ENCODE measurements around the gene TMEM190.
"Not testable (repeated sequence)": the region's sequence is repeated elsewhere in the genome, so short reads cannot be mapped to it uniquely, and the experiment has no call there.

The TMEM190 gene

GRCh38 chr19:55389386-55390317 lies 13.0 kb downstream of the TMEM190 start:
- FAIRE-seq (no peak), DNase-seq (ENCODE audit: insufficient read length, low spot score) (no peak)

- DNase-seq (ENCODE audit: insufficient read length, low spot score) (no peak), FAIRE-seq (no peak)
Observed at GRCh38 chr19:55390461-55390880, 13.8 kb downstream of the TMEM190 start.

- no peak for FAIRE-seq
- DNase-seq (ENCODE audit: insufficient read length, low spot score): no peak
Observed at GRCh38 chr19:55391191-55391670, 14.6 kb downstream of the TMEM190 start.

GRCh38 chr19:55391702-55392615 lies 15.3 kb downstream of the TMEM190 start:
- DNase-seq (ENCODE audit: insufficient read length, low spot score) (no peak), FAIRE-seq (no peak)

GRCh38 chr19:55392820-55393761 lies 16.5 kb downstream of the TMEM190 start:
- FAIRE-seq (no peak), DNase-seq (ENCODE audit: insufficient read length, low spot score) (no peak)

- FAIRE-seq: no peak
- no peak for DNase-seq (ENCODE audit: insufficient read length, low spot score)
Observed at GRCh38 chr19:55398200-55398925, 21.7 kb downstream of the TMEM190 start.

GRCh38 chr19:55400281-55401087 lies 23.9 kb downstream of the TMEM190 start:
- DNase-seq (ENCODE audit: insufficient read length, low spot score): no peak
- no peak for FAIRE-seq

GRCh38 chr19:55401390-55401789 lies 24.8 kb downstream of the TMEM190 start:
- DNase-seq (ENCODE audit: insufficient read length, low spot score); FAIRE-seq: not testable (repeated sequence)

- FAIRE-seq (no peak), DNase-seq (ENCODE audit: insufficient read length, low spot score) (no peak)
Observed at GRCh38 chr19:55402509-55402908, 25.9 kb downstream of the TMEM190 start.

- DNase-seq (ENCODE audit: insufficient read length, low spot score): no peak
- no peak for FAIRE-seq
Observed at GRCh38 chr19:55405638-55406037, 29.0 kb downstream of the TMEM190 start.

GRCh38 chr19:55406091-55406825 lies 29.6 kb downstream of the TMEM190 start:
- FAIRE-seq (no peak), DNase-seq (ENCODE audit: insufficient read length, low spot score) (no peak)

- FAIRE-seq: peak; percentile 38
- DNase-seq (ENCODE audit: insufficient read length, low spot score): no peak
Observed at GRCh38 chr19:55406826-55407549, 30.4 kb downstream of the TMEM190 start.

GRCh38 chr19:55407550-55407799 lies 30.8 kb downstream of the TMEM190 start, which contains the start of gene UBE2S:
UBE2S (minus strand) TSS chr19:55407788; CDS start chr19:55407589, 199 bp downstream.
- FAIRE-seq; DNase-seq (ENCODE audit: insufficient read length, low spot score): not testable (repeated sequence)

- peak; percentile 89 for FAIRE-seq
- DNase-seq (ENCODE audit: insufficient read length, low spot score): peak; percentile 99
Observed at GRCh38 chr19:55407800-55408532, 31.3 kb downstream of the TMEM190 start.

- no peak for FAIRE-seq
Observed at GRCh38 chr19:55408533-55408872, 31.9 kb downstream of the TMEM190 start.

GRCh38 chr19:55409179-55409578 lies 32.6 kb downstream of the TMEM190 start:
- not testable (repeated sequence) for FAIRE-seq; DNase-seq (ENCODE audit: insufficient read length, low spot score)

More at GRCh38 chr19:55408533-55408872, 31.9 kb downstream of the TMEM190 start:
- no peak for DNase-seq (ENCODE audit: insufficient read length, low spot score)

GRCh38 chr19:55410168-55410567 lies 33.5 kb downstream of the TMEM190 start:
- DNase-seq (ENCODE audit: insufficient read length, low spot score): no peak
- no peak for FAIRE-seq
